ENCODE data around the gene H2BK1.
A peak's percentile ranks its signal among the peaks of the same experiment; 100 is the strongest.

The H2BK1 gene

DNA sequence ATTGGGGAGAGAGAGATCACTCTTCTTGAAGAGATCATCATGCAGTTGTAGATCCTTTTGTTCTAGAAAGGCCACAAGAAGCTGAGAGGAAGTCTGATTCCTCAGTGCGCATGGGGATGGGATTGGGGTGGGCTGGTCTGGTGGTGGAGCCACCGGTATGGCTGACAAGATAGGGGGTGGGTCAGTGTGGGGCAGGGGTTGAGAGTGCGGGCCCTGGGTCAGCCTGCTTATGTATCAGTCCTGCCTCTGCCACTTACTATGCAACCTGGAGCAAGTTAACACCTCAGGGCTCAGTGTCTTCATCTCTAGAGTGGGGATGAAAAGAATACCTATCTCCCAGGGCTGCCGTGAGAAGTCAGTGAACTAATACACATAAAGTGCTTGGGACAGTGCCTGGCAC lies 30.2 kb upstream of the H2BK1 start:
- H3K27ac Mint-ChIP-seq = no peak overlapping the region
- no peak overlapping the region for H3K4me3 Mint-ChIP-seq
- H3K36me3 Mint-ChIP-seq = peaks cover 27% of the 10 kb centered on the region
- peaks cover 24% of the 10 kb centered on the region for H3K4me1 Mint-ChIP-seq
- DNase-seq (ENCODE audit: low spot score in 2 of 2) = no peak
- H3K9me3 Mint-ChIP-seq = no peaks in the 10 kb centered on the region
- ATAC-seq = no peak

DNA sequence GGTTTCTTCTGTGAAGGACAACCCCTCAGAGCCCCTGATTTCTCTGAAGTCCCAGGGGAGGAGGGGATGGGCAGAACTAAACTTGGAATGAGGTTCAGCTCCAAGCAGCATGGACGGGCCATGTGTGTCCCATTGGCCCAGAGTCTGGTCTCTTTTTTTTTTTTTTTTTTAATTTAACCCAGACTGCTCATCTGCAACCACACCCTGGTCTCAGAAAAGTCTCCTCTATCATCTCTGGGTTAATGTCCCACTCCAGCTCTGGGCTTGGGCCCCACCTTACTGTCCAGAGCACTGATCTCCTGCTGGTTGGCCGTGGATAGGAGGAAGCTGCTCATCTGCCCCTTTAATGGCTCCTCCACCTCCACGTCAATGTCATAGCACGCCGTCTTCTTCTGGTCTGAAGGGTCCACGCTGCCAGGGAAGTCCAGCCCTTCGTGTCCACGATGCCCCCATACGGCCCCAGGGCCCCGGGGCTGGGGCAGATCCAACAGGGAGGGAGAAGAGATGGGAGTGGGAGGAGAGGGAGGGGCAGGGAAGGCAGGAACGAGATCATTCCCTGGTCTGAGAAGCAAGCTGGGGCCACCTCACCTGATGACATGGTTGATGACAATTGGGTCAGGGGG lies 29.7 kb upstream of the H2BK1 start:
- Mint-ChIP-seq H3K9me3 (no peaks in the 10 kb centered on the region), H3K36me3 (peaks cover 33% of the 10 kb centered on the region), H3K4me1 (peaks cover 23% of the 10 kb centered on the region), H3K27ac (no peak overlapping the region), H3K4me3 (no peak overlapping the region)
- DNase-seq (ENCODE audit: low spot score in 2 of 2) (no peak), ATAC-seq (no peak)

DNA sequence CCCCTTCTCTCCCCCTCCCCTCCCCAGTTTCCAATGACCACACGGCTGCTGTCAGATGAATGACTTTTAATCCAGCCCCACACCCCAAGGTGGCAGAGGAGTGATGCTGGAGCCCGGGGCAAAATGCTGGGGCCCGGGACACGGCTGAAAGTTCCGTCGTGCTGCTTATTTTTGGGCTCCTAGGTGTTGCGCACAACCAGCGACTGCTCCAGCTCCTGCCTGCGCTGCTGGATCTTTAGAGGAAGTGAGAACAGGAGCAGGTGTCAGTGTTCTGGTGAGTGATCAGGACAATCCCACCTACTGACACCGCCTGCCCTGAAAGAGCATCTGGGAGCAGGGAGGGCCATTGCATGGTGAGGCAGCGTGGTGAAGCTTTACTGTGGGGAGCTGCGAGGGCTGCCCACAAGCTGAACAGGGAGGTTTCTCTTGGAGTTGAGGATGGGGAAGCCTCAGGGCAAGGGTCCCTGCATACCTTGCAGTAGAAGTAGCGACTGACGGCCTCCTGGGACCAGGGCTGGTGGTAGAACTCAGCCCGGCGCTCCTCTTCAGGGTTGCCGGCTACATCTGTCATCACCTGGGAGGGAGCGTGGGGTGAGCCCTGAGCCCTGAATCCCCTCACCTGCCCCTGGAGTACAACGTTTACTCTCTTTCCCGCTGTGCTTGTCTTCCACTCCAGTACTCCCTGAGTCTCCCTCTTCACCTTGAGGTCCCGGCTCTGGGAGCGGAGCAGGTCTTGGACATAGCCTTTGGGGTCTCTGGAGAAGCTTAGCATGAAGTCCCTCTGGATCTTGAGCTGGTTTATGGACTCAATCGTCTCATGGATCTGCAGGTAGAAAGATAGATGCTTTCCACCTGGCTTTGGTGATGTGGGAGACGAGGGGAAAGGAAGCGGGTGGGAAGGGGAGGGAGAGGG lies 28.9 kb upstream of the H2BK1 start:
- peaks cover 20% of the 10 kb centered on the region for H3K4me1 Mint-ChIP-seq
- peaks cover 41% of the 10 kb centered on the region for H3K36me3 Mint-ChIP-seq
- H3K4me3 Mint-ChIP-seq = no peak overlapping the region
- no peaks in the 10 kb centered on the region for H3K9me3 Mint-ChIP-seq
- ATAC-seq (no peak), DNase-seq (ENCODE audit: low spot score in 2 of 2) (no peak)
- no peak overlapping the region for H3K27ac Mint-ChIP-seq

DNA sequence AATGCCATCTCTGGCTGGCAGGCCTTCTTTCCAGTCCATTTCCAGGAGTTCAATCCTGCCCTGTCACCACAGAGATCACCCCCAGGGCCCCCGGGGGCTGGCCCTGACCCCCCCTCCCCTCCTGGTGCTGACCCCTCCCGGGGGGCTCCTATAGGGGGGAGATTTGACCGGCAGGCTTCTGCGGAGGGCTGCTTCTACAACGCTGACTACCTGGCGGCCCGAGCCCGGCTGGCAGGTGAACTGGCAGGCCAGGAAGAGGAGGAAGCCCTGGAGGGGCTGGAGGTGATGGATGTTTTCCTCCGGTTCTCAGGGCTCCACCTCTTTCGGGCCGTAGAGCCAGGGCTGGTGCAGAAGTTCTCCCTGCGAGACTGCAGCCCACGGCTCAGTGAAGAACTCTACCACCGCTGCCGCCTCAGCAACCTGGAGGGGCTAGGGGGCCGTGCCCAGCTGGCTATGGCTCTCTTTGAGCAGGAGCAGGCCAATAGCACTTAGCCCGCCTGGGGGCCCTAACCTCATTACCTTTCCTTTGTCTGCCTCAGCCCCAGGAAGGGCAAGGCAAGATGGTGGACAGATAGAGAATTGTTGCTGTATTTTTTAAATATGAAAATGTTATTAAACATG lies 28.0 kb upstream of the H2BK1 start:
- no peak for DNase-seq (ENCODE audit: low spot score in 2 of 2)
- ATAC-seq = no peak
- no peak overlapping the region for H3K27ac Mint-ChIP-seq
- peaks cover 50% of the 10 kb centered on the region for H3K36me3 Mint-ChIP-seq
- no peaks in the 10 kb centered on the region for H3K9me3 Mint-ChIP-seq
- H3K4me3 Mint-ChIP-seq = no peak overlapping the region
- peaks cover 20% of the 10 kb centered on the region for H3K4me1 Mint-ChIP-seq

DNA sequence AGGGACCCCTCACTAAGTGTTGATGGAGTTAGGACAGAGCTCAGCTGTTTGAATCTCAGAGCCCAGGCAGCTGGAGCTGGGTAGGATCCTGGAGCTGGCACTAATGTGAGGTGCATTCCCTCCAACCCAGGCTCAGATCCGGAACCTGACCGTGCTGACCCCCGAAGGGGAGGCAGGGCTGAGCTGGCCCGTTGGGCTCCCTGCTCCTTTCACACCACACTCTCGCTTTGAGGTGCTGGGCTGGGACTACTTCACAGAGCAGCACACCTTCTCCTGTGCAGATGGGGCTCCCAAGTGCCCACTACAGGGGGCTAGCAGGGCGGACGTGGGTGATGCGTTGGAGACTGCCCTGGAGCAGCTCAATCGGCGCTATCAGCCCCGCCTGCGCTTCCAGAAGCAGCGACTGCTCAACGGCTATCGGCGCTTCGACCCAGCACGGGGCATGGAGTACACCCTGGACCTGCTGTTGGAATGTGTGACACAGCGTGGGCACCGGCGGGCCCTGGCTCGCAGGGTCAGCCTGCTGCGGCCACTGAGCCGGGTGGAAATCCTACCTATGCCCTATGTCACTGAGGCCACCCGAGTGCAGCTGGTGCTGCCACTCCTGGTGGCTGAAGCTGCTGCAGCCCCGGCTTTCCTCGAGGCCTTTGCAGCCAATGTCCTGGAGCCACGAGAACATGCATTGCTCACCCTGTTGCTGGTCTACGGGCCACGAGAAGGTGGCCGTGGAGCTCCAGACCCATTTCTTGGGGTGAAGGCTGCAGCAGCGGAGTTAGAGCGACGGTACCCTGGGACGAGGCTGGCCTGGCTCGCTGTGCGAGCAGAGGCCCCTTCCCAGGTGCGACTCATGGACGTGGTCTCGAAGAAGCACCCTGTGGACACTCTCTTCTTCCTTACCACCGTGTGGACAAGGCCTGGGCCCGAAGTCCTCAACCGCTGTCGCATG lies 27.2 kb upstream of the H2BK1 start:
- ATAC-seq (no peak), DNase-seq (ENCODE audit: low spot score in 2 of 2) (no peak)
- no peak overlapping the region for H3K4me3 Mint-ChIP-seq
- H3K4me1 Mint-ChIP-seq = peaks cover 15% of the 10 kb centered on the region
- H3K9me3 Mint-ChIP-seq = no peaks in the 10 kb centered on the region
- H3K36me3 Mint-ChIP-seq = peaks cover 56% of the 10 kb centered on the region
- H3K27ac Mint-ChIP-seq = no peak overlapping the region

DNA sequence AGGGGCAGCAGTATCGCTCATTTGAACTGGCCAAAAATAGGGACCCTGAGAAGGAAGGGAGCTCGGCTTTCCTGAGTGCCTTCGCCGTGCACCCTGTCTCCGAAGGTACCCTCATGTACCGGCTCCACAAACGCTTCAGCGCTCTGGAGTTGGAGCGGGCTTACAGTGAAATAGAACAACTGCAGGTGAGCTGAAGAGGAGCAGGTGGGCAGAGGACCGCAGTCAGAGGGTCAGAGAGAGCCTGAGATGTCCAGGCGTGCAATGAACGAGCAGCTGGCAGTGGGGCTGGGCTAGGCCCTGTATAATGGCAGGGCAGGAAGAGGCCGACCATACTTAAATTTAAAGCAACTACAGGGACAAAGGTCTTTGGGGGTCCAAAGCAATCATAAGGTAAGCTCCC lies 26.1 kb upstream of the H2BK1 start:
- no peak overlapping the region for H3K4me3 Mint-ChIP-seq
- no peaks in the 10 kb centered on the region for H3K9me3 Mint-ChIP-seq
- peaks cover 61% of the 10 kb centered on the region for H3K36me3 Mint-ChIP-seq
- H3K27ac Mint-ChIP-seq = no peak overlapping the region
- H3K4me1 Mint-ChIP-seq = peaks cover 24% of the 10 kb centered on the region
- DNase-seq (ENCODE audit: low spot score in 2 of 2) = no peak
- ATAC-seq = no peak

DNA sequence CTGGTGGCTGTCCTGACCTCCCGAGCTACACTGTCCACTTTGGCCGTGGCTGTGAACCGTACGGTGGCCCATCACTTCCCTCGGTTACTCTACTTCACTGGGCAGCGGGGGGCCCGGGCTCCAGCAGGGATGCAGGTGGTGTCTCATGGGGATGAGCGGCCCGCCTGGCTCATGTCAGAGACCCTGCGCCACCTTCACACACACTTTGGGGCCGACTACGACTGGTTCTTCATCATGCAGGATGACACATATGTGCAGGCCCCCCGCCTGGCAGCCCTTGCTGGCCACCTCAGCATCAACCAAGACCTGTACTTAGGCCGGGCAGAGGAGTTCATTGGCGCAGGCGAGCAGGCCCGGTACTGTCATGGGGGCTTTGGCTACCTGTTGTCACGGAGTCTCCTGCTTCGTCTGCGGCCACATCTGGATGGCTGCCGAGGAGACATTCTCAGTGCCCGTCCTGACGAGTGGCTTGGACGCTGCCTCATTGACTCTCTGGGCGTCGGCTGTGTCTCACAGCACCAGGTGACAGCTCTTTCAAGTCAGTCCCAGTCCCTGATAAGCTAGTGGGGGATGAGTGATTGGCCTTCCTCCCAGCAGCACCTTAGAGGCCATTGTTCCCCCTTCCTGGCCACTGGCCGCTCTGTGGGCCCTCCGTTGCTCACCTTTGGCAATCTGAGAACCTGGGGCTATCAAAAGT lies 25.0 kb upstream of the H2BK1 start:
- Mint-ChIP-seq H3K36me3 (peaks cover 60% of the 10 kb centered on the region), H3K4me1 (peaks cover 25% of the 10 kb centered on the region), H3K27ac (no peak overlapping the region), H3K9me3 (no peaks in the 10 kb centered on the region), H3K4me3 (no peak overlapping the region)
- DNase-seq (ENCODE audit: low spot score in 2 of 2) = no peak
- no peak for ATAC-seq

DNA sequence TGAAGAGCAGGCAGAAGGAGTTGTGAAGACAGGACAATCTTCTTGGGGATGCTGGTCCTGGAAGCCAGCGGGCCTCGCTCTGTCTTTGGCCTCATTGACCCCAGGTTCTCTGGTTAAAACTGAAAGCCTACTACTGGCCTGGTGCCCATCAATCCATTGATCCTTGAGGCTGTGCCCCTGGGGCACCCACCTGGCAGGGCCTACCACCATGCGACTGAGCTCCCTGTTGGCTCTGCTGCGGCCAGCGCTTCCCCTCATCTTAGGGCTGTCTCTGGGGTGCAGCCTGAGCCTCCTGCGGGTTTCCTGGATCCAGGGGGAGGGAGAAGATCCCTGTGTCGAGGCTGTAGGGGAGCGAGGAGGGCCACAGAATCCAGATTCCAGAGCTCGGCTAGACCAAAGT lies 23.5 kb upstream of the H2BK1 start:
- peaks cover 50% of the 10 kb centered on the region for H3K36me3 Mint-ChIP-seq
- ATAC-seq (no peak), DNase-seq (ENCODE audit: low spot score in 2 of 2) (no peak)
- peaks cover 25% of the 10 kb centered on the region for H3K4me1 Mint-ChIP-seq
- H3K27ac Mint-ChIP-seq = peak overlapping the region; percentile 99
- no peaks in the 10 kb centered on the region for H3K9me3 Mint-ChIP-seq
- peak overlapping the region; percentile 99 for H3K4me3 Mint-ChIP-seq

DNA sequence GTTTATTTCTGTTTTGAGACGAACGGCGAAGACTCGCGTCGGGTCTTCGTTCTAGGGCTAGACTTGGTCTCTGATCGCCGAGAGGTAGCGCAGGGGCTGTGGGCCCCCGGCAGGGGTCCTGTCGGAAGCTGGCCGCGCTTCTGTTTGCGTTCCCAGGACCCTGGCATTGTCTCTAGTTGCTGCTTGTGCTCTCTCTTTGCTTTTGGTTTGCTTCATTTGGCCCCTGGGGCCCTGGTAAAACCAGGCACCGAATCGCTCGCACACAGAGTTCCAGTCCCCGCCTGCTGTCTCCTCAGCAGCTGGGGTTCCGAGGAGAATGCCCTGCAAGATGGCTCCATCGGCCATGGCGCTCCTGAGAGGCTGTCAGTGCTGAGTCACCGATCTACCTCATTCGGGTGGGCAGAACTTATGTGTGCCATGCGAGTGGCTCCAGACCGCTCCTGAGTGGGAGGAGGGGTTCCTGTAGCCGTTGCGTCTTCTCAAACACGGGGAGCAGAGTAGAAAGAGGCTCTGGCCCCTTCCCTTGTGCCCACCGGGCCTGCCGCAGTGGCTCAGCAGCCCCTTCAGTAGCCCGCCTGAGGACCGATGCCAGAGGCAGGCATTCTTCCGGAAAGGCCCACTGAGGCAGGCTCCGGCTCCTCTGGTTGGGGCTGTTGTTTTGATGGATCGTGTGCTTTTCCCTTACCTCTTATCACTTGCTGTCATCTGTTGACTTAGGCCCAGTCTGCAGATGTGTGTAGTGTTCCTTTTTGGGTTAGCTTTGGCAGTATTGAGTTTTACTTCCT lies 22.8 kb upstream of the H2BK1 start:
- Mint-ChIP-seq H3K4me1 (peaks cover 28% of the 10 kb centered on the region), H3K4me3 (peak overlapping the region; percentile 99), H3K9me3 (no peaks in the 10 kb centered on the region), H3K36me3 (peaks cover 50% of the 10 kb centered on the region), H3K27ac (peak overlapping the region; percentile 99)
- DNase-seq (ENCODE audit: low spot score in 2 of 2) (peak; percentile 43 to 84), ATAC-seq (peak; percentile 91)

DNA sequence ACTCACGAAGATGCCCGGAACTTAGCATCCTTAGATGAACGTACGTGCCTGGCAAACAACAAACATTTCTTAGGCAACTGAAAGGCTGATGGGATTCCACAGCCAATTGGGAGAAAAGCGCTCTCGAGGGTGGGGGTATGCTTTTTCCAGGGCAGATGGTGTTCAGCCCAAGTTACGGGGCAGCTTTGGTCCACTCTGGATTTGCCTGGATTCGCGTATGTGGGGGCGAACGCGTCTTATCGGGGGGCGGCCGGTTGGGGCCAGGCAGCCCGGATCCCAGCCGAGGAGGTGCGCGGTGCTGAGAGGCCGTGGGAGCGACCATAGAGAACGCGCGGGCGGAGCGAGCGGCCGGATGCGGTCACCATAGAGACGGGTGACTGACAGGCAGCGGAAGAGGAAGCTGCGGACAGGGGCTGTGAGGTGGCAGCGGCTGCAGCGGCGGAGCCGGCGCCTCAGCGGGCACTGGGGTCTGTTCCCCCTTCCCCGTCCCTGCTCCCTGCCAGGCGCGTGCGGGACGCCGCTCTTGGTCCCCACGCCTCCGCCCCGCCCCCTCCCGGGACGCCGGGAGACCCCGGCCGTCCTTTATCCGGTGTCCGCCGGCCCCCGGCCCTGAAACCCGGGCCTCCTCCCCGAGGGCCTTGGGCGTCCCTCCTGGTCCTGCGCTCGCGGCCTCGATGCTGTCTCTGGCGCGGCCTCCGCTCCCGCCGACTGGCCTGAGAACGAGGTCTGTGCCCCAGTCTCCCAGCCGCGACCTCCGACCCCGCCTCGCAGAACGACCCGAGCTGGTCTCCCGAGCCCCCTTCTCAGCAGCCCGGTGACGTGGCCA lies 22.0 kb upstream of the H2BK1 start, which contains the start of gene CHPF2:
CHPF2 (plus strand) TSS at position 393 of the 826 bp plus-strand sequence. CDS start 1,529 bp downstream, outside the sequence.
- peaks cover 51% of the 10 kb centered on the region for H3K36me3 Mint-ChIP-seq
- peak within 1 kb of the TSS; percentile 99 for H3K27ac Mint-ChIP-seq
- H3K9me3 Mint-ChIP-seq = no peaks in the 10 kb centered on the region
- H3K4me3 Mint-ChIP-seq = peak within 1 kb of the TSS; percentile 99
- peaks cover 34% of the 10 kb centered on the region for H3K4me1 Mint-ChIP-seq
- DNase-seq (ENCODE audit: low spot score in 2 of 2) (peak; percentile 81 to 96), ATAC-seq (peak; percentile 95)

DNA sequence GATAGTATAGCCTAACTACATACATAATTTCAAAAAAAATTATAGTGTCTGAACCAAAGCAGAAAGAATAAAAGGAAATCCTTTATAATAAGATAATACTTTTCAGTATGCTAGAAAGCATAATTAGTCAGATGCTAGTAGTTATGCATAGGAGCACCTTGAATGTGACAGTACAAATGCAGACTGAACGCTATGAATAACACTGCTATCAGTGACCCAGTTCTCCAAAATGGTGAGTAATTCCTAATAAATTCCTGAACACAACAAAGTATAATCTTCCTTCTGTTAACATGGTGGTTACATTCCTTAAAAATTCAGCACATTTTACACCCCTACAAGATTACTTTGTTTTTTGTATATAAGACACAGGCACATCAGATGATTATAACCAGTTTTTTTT lies 20.8 kb upstream of the H2BK1 start:
- Mint-ChIP-seq H3K27ac (no peak overlapping the region), H3K36me3 (peaks cover 52% of the 10 kb centered on the region), H3K9me3 (no peaks in the 10 kb centered on the region), H3K4me3 (peak overlapping the region; percentile 99), H3K4me1 (peaks cover 46% of the 10 kb centered on the region)
- DNase-seq (ENCODE audit: low spot score in 2 of 2) (no peak), ATAC-seq (no peak)

DNA sequence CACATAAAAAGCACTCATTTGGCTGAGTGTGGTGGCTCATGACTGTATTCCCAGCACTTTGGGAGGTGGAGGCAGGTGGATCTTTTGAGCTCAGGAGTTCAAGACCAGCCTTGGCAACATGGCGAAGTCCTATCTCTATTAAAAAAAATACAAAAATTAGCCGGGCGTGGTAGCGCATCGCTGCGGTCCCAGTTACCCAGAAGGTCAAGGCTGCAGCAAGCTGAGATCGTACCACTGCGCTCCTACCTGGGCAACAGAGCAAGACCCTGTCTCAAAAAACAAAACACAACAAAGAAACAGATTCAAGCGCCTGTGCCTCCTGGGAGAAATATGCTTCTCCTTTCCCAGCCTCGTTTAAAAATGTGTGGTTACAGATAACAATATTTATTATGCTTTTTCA lies 19.0 kb upstream of the H2BK1 start:
- Mint-ChIP-seq H3K4me1 (peaks cover 61% of the 10 kb centered on the region), H3K4me3 (no peak overlapping the region), H3K36me3 (peaks cover 50% of the 10 kb centered on the region), H3K9me3 (no peaks in the 10 kb centered on the region), H3K27ac (no peak overlapping the region)
- DNase-seq (ENCODE audit: low spot score in 2 of 2) = no peak
- ATAC-seq = no peak
